GM18507 (cell line): ENCODE measurements around the gene MTPN.

Source experiments
- DNase-seq: peaks from one replicate; pipeline ENCODE4 v3.0.0; 2011; ENCODE audit warnings: low read depth; ENCODE audit not compliant: insufficient read length; ENCODE audit errors: extremely low spot score
- FAIRE-seq: peaks from 2 replicates; lab custom pipeline; 2011; peaks lifted over from hg19 to GRCh38; lab: Jason Lieb, UNC

The MTPN gene

GRCh38 chr7:135960709-135961451 is 16.3 kb downstream of the MTPN start:
- no peak for DNase-seq
- no peak for FAIRE-seq

GRCh38 chr7:135959646-135960363 is 17.4 kb downstream of the MTPN start:
- no peak for DNase-seq
- no peak for FAIRE-seq

GRCh38 chr7:135958173-135958572 is 19.0 kb downstream of the MTPN start:
- no peak for DNase-seq
- no peak for FAIRE-seq

- DNase-seq (no peak), FAIRE-seq (no peak)
Measured at GRCh38 chr7:135957627-135958026, 19.5 kb downstream of the MTPN start.

DNA sequence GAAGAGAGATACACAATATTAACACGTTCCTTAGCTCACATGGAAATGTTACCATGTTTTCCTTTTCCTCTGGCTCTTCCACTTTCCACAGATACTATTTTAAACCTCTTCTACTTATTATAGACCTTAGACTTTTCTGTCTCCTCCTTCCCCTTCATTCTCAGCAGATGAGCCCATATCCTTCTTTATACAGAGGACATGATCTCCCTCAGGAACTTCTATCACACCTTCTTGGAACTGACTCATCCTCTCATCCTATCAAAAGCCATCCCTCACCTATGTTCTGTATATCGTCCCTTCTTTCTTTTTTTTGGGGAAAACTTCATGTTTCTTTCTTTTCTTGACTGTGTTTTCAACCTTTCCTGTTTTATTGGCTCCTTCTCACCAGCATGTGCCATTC is 20.8 kb downstream of the MTPN start:
- FAIRE-seq (no peak), DNase-seq (no peak)

- FAIRE-seq (no peak), DNase-seq (no peak)
Measured at GRCh38 chr7:135950972-135951371, 26.2 kb downstream of the MTPN start.

DNA sequence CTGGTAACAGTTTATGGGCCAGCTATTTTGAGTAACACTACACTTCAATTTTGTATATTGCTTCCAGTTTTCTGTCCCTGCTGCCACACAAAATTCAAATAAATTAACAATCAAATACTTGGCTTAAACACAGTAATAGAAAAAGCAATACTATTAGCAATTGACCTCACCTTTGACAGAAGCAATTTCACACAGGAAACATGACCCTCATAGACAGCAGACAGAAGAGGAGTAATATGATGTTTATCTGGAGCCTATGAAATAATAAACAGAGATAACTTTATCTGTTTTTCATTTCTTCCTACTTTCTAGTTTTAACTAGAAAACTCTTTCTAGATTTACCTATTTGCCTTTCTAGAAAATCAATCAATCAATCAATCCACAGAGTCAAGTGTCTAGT is 26.7 kb downstream of the MTPN start:
- no peak for DNase-seq
- no peak for FAIRE-seq

- FAIRE-seq (no peak), DNase-seq (no peak)
Measured at GRCh38 chr7:135946289-135947055, 30.7 kb downstream of the MTPN start.

GRCh38 chr7:135944753-135945152 is 32.4 kb downstream of the MTPN start:
- FAIRE-seq = no peak

GRCh38 chr7:135943134-135943879 is 33.9 kb downstream of the MTPN start:
- FAIRE-seq = no peak
- DNase-seq = no peak

More at GRCh38 chr7:135944753-135945152, 32.4 kb downstream of the MTPN start:
- no peak for DNase-seq

DNA sequence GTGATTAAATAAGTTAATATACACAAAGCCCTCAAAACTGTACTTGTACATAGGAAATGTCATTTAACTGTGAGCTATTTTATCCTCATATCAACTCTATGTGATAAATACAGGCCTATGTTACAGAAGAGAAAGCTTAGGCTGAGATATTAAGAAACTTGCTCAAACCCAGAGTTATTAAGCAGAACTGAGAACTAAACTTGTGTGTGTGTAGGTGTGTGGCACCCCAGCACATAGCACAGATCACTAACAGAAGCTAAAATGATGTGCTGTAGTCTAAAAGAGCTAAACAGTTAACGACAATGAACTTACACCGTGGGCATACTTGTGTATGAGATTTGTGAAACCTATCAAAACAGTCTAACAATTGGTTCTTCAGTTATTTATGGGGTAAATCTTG is 34.5 kb downstream of the MTPN start:
- DNase-seq (no peak), FAIRE-seq (peak; percentile 80)

DNA sequence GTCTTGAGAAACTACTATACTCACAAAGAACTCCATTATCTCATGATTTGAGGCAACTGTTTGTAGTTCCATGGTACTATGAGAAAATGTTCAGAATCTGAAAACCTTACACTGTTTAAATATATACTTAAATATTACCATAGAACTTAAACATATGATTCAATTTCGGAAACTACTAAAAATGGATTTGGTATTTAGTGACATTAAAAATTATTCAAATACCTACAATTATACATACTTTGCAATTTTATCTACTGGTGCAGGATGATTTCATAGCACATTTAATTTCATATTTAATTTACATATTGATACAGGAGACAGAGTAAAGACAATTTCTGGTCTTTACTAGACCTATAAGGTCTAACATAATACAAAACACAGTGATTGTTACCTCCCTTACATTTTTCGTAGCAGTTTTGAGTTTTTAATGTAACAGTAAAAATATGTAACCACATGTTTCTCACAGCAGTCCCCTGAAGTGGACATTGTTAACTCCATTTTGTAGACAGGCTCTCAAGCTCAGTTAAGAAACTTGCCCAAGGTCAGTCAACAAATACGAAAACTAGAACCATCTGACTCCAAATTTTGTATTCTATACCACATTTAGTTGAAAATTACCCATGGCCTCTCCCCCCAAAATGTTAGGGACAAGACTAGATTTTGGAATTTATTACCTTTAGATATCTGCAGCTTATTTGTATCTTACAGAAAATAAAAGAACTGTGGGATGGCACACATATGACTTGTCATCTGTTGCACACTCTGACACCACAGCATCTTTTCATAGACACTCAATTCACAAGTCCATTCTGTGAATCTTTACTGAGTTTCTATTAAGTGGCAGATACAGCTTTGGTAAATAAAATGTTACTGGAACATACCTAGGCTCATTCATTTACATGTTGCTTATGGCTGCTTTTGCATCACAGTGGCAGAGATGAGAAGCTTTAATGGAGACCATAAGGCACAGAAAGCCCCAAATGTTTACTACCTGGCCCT is 36.8 kb downstream of the MTPN start:
- FAIRE-seq = peak; percentile 51
- no peak for DNase-seq

- FAIRE-seq = no peak
- no peak for DNase-seq
Measured at GRCh38 chr7:135939261-135939812, 37.8 kb downstream of the MTPN start.

GRCh38 chr7:135938563-135938962 is 38.6 kb downstream of the MTPN start:
- FAIRE-seq = peak; percentile 39

GRCh38 chr7:135938086-135938485 is 39.1 kb downstream of the MTPN start:
- FAIRE-seq (no peak), DNase-seq (no peak)

More at GRCh38 chr7:135938563-135938962, 38.6 kb downstream of the MTPN start:
- no peak for DNase-seq

- DNase-seq (no peak), FAIRE-seq (no peak)
Measured at GRCh38 chr7:135936497-135937217, 40.5 kb downstream of the MTPN start.

GRCh38 chr7:135934651-135935050 is 42.5 kb downstream of the MTPN start:
- no peak for FAIRE-seq

More at GRCh38 chr7:135934651-135935050, 42.5 kb downstream of the MTPN start:
- no peak for DNase-seq
